ENCODE data around the gene ADCY4.

ADCY4 gene

GRCh38 chr14:24369907-24370687, 35.2 kb upstream of the ADCY4 start:
- peaks cover 34% of the 10 kb centered on the region for H3K27me3 ChIP-seq (ENCODE audit: insufficient read depth, poor library complexity, severe bottlenecking)
- H3K4me3 ChIP-seq (replicated peaks; ENCODE audit: insufficient read depth, low read length): no peak overlapping the region
- TF ChIP-seq POLR2AphosphoS5 (IDR thresholded peaks at IDR 0.05; ENCODE audit: low read depth) (no peak), GABPA (IDR thresholded peaks at IDR 0.05; ENCODE audit: low read depth) (no peak), SPI1 (IDR thresholded peaks at IDR 0.05; ENCODE audit: borderline replicate concordance, low read depth) (no peak)
- TF ChIP-seq, protein P1, sequence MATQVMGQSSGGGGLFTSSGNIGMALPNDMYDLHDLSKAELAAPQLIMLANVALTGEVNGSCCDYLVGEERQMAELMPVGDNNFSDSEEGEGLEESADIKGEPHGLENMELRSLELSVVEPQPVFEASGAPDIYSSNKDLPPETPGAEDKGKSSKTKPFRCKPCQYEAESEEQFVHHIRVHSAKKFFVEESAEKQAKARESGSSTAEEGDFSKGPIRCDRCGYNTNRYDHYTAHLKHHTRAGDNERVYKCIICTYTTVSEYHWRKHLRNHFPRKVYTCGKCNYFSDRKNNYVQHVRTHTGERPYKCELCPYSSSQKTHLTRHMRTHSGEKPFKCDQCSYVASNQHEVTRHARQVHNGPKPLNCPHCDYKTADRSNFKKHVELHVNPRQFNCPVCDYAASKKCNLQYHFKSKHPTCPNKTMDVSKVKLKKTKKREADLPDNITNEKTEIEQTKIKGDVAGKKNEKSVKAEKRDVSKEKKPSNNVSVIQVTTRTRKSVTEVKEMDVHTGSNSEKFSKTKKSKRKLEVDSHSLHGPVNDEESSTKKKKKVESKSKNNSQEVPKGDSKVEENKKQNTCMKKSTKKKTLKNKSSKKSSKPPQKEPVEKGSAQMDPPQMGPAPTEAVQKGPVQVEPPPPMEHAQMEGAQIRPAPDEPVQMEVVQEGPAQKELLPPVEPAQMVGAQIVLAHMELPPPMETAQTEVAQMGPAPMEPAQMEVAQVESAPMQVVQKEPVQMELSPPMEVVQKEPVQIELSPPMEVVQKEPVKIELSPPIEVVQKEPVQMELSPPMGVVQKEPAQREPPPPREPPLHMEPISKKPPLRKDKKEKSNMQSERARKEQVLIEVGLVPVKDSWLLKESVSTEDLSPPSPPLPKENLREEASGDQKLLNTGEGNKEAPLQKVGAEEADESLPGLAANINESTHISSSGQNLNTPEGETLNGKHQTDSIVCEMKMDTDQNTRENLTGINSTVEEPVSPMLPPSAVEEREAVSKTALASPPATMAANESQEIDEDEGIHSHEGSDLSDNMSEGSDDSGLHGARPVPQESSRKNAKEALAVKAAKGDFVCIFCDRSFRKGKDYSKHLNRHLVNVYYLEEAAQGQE (IDR thresholded peaks at IDR 0.05; ENCODE audit: insufficient replicate concordance, low read depth): no peak
- no peak for DNase-seq (ENCODE audit: low read depth in 1 of 2, low spot score in 1 of 2)
- H3K27ac ChIP-seq (replicated peaks): no peak overlapping the region

- H3K4me3 ChIP-seq (replicated peaks; ENCODE audit: insufficient read depth, low read length): no peak overlapping the region
- TF ChIP-seq POLR2AphosphoS5 (IDR thresholded peaks at IDR 0.05; ENCODE audit: low read depth) (no peak), GABPA (IDR thresholded peaks at IDR 0.05; ENCODE audit: low read depth) (no peak), CTCF (IDR thresholded peaks at IDR 0.05; ENCODE audit: insufficient read depth, low read length) (no peak), SPI1 (IDR thresholded peaks at IDR 0.05; ENCODE audit: borderline replicate concordance, low read depth) (no peak)
- TF ChIP-seq, protein P1 (IDR thresholded peaks at IDR 0.05; ENCODE audit: insufficient replicate concordance, low read depth): no peak
- H3K27ac ChIP-seq (replicated peaks): no peak overlapping the region
- DNase-seq (ENCODE audit: low read depth in 1 of 2, low spot score in 1 of 2): no peak
- peaks cover 34% of the 10 kb centered on the region for H3K27me3 ChIP-seq (ENCODE audit: insufficient read depth, poor library complexity, severe bottlenecking)
Observed at GRCh38 chr14:24369463-24369862, 34.6 kb upstream of the ADCY4 start.

- TF ChIP-seq GABPA (IDR thresholded peaks at IDR 0.05; ENCODE audit: low read depth): no peak
- Histone ChIP-seq H3K27me3 (ENCODE audit: insufficient read depth, poor library complexity, severe bottlenecking) (peaks cover 34% of the 10 kb centered on the region), H3K27ac (replicated peaks) (no peak overlapping the region), H3K4me3 (replicated peaks; ENCODE audit: insufficient read depth, low read length) (no peak overlapping the region)
- DNase-seq (ENCODE audit: low read depth in 1 of 2, low spot score in 1 of 2): no peak
Observed at GRCh38 chr14:24368562-24369252, 33.8 kb upstream of the ADCY4 start.

- DNase-seq (ENCODE audit: low read depth in 1 of 2, low spot score in 1 of 2): no peak
- H3K27ac ChIP-seq (replicated peaks): no peak overlapping the region
- TF ChIP-seq GABPA (IDR thresholded peaks at IDR 0.05; ENCODE audit: low read depth) (no peak), SPI1 (IDR thresholded peaks at IDR 0.05; ENCODE audit: borderline replicate concordance, low read depth) (no peak), CTCF (IDR thresholded peaks at IDR 0.05; ENCODE audit: insufficient read depth, low read length) (no peak), POLR2AphosphoS5 (IDR thresholded peaks at IDR 0.05; ENCODE audit: low read depth) (no peak)
- TF ChIP-seq, protein P1 (IDR thresholded peaks at IDR 0.05; ENCODE audit: insufficient replicate concordance, low read depth): no peak
- H3K4me3 ChIP-seq (replicated peaks; ENCODE audit: insufficient read depth, low read length): no peak overlapping the region
- H3K27me3 ChIP-seq (ENCODE audit: insufficient read depth, poor library complexity, severe bottlenecking): peaks cover 34% of the 10 kb centered on the region
Observed at GRCh38 chr14:24368212-24368561, 33.3 kb upstream of the ADCY4 start.

Measured in HL-60 (cell line).